Measurements from ENCODE around the gene SPOCK1. TPM values are rescaled to one million over a fixed set of nuclear protein-coding genes. Genes with fewer than 3 reads are reported as not detected.

Gene SPOCK1
- total and polyA plus RNA-seq, 2 of the 13 experiments (the other 11 are each of a cell fraction or from before 2014, with no cell fraction given): 0.18 to 0.29 TPM

GRCh38 chr5:137291436-137291835 lies 207.7 kb downstream of the SPOCK1 start (continued):
- TF ChIP-seq ZXDC (CRISPR knock-in tag; IDR thresholded peaks at IDR 0.05) (no peak), RARG (CRISPR knock-in tag; IDR thresholded peaks at IDR 0.05; ENCODE audit: low read depth) (no peak), ATF7 (IDR thresholded peaks at IDR 0.05) (no peak), ATF7 (CRISPR knock-in tag; IDR thresholded peaks at IDR 0.05) (no peak), UBTF (CRISPR knock-in tag; IDR thresholded peaks at IDR 0.05) (no peak), AFF4 (CRISPR knock-in tag; IDR thresholded peaks at IDR 0.05) (no peak), NCOR1 (IDR thresholded peaks at IDR 0.05; ENCODE audit: borderline replicate concordance, low read length) (no peak), CEBPG (CRISPR knock-in tag; IDR thresholded peaks at IDR 0.05) (no peak), ZMAT5 (CRISPR knock-in tag; IDR thresholded peaks at IDR 0.05; ENCODE audit: borderline replicate concordance, low read depth) (no peak)
